K562 (cell line): ENCODE data around the gene MT4. TPM values are rescaled to one million over a fixed set of nuclear protein-coding genes. Genes with fewer than 3 reads are reported as not detected.
A peak's percentile ranks its signal among the peaks of the same experiment; 100 is the strongest.

Experiments used
- ATAC-seq: fragments of 200-7000 bp; cut with Tn5 transposase; 3 replicates; pipeline ENCODE4 v1.9.1; 2020; ENCODE audit warnings: moderate library complexity
- BruUV-seq: library from RNA; stranded (reverse); fragments of 400-500 nt; replicated peaks from 2 replicates; lab custom pipeline; 2021; lab: Mats Ljungman, UMichigan
- CTCF ChIA-PET: fragments of 300-600 bp; formaldehyde crosslinking; extraction: SDS; loops from one replicate; lab custom pipeline; 2021; ENCODE audit warnings: low intra/inter-chr PET ratio; lab: Yijun Ruan, JAX
- POLR2A ChIA-PET: fragments of 300-600, 350-650 bp; sonication (Branson Sonifier 250); formaldehyde crosslinking; extraction: SDS; loops from one replicate; lab custom pipeline; 2021; ENCODE audit warnings: antibody characterized with exemption, inconsistent platforms; lab: Yijun Ruan, JAX
- DNase-seq, 4 experiments: peaks; one replicate each; pipeline versions ENCODE4 v3.0.0 to v3.0.0-alpha.2; 2011 to 2018; ENCODE audit warnings: low spot score in 3 of 4, mixed read lengths in 3 of 4; ENCODE audit errors: extremely low read depth in 1 of 4
- FAIRE-seq: peaks from 2 replicates; lab custom pipeline; 2011; peaks lifted over from hg19 to GRCh38; lab: Jason Lieb, UNC
- H2AFZ ChIP-seq: 2 replicates; pipeline ENCODE4 v1.6.0; 2011; ENCODE audit warnings: low read depth, low read length, control low read depth, inconsistent platforms
- H3K27ac ChIP-seq: fragments of 200-600 bp; 3 replicates; pipeline ENCODE4 v1.8.0; 2011; ENCODE audit warnings: low read depth, mild to moderate bottlenecking, control low read depth, inconsistent platforms, low read length, moderate library complexity, mixed read lengths; ENCODE audit errors: extremely low read depth
- H3K27me3 ChIP-seq, 2 experiments: fragments of 300-600 bp in 1 of 2; 2 replicates in 1 of 2; 3 replicates in 1 of 2; pipeline versions ENCODE4 v1.6.0 to v1.8.0; 2011; ENCODE audit warnings: inconsistent platforms in 2 of 2, low read length in 2 of 2, mild to moderate bottlenecking in 1 of 2, mixed read lengths in 1 of 2, moderate library complexity in 1 of 2; ENCODE audit not compliant: control insufficient read depth in 2 of 2, insufficient read depth in 2 of 2
- H3K36me3 ChIP-seq: fragments of 300-600 bp; 3 replicates; pipeline ENCODE4 v1.8.0; 2011; ENCODE audit warnings: mild to moderate bottlenecking, low read length, inconsistent platforms; ENCODE audit not compliant: control insufficient read depth, insufficient read depth
- H3K4me1 ChIP-seq, 2 experiments: fragments of 200-600 bp in 1 of 2; replicated peaks in 1 of 2; 2 replicates in 1 of 2; 3 replicates in 1 of 2; pipeline versions ENCODE4 v1.5.1 to v1.8.0; 2011; ENCODE audit warnings: inconsistent platforms in 2 of 2, low read length in 2 of 2, mild to moderate bottlenecking in 1 of 2, mixed read lengths in 1 of 2, moderate library complexity in 1 of 2; ENCODE audit not compliant: control insufficient read depth in 2 of 2, insufficient read depth in 2 of 2
- H3K4me2 ChIP-seq: 2 replicates; pipeline ENCODE4 v1.6.1; 2011; ENCODE audit warnings: low read length, control low read depth, inconsistent platforms, mixed read lengths; ENCODE audit not compliant: insufficient read depth
- H3K4me3 ChIP-seq: fragments of 200-600 bp; sonication (generic), shearing (Covaris generic); 2 replicates; pipeline ENCODE4 v1.5.1; 2016; ENCODE audit warnings: control low read depth, inconsistent platforms
- H3K79me2 ChIP-seq: fragments of 200-600 bp; 3 replicates; pipeline ENCODE4 v1.8.0; 2011; ENCODE audit warnings: low read length, inconsistent platforms; ENCODE audit not compliant: control insufficient read depth, insufficient read depth
- H3K9ac ChIP-seq, 2 experiments: 2 replicates each; pipeline versions ENCODE4 v1.6.0 to v1.6.1; 2011; ENCODE audit warnings: low read depth in 2 of 2, low read length in 2 of 2, control low read depth in 1 of 2, inconsistent platforms in 1 of 2, mild to moderate bottlenecking in 1 of 2, mixed read lengths in 1 of 2; ENCODE audit not compliant: insufficient read depth in 1 of 2
- H3K9me1 ChIP-seq: one replicate; pipeline ENCODE4 v1.6.0; 2011; ENCODE audit warnings: inconsistent platforms, mild to moderate bottlenecking, low read length, moderate library complexity; ENCODE audit not compliant: control insufficient read depth, insufficient read depth
- H3K9me3 ChIP-seq: replicated peaks from 2 replicates; pipeline ENCODE4 v1.5.1; 2011; ENCODE audit warnings: low read depth, low read length, inconsistent platforms; ENCODE audit not compliant: control insufficient read depth, insufficient read depth
- H4K20me1 ChIP-seq: replicated peaks from 2 replicates; pipeline ENCODE4 v1.6.1; 2011; ENCODE audit warnings: low read length, inconsistent platforms, mixed read lengths; ENCODE audit not compliant: control insufficient read depth, insufficient read depth
- BHLHE40 ChIP-seq: IDR thresholded peaks from 2 replicates; pipeline ENCODE4 v1.6.1; 2011; ENCODE audit warnings: low read length, improper control_type of control experiment
- CHD4 ChIP-seq: fragments of 200-600 bp; sonication (generic); IDR thresholded peaks from 3 replicates; pipeline ENCODE4 v1.6.1; 2012; ENCODE audit warnings: low read depth, mild to moderate bottlenecking, mixed read lengths, low read length, inconsistent platforms; ENCODE audit not compliant: insufficient read depth, insufficient replicate concordance, poor library complexity, severe bottlenecking
- HIVEP1 ChIP-seq: fragments of 250-450 bp; sonication (Bioruptor Pico); IDR thresholded peaks from 2 replicates; pipeline ENCODE4 v1.4.0; 2020; ENCODE audit warnings: mild to moderate bottlenecking
- KDM1A ChIP-seq, 2 experiments: fragments of 450-650 bp; IDR thresholded peaks; 2 replicates each; pipeline ENCODE4 v1.6.1; 2016; ENCODE audit warnings: mild to moderate bottlenecking in 2 of 2
- NCOA1 ChIP-seq: fragments of 450-650 bp; IDR thresholded peaks from 2 replicates; pipeline ENCODE4 v1.6.1; 2016; ENCODE audit warnings: low read depth
- THAP12 ChIP-seq: fragments of 250-450 bp; sonication (Bioruptor Pico); IDR thresholded peaks from 2 replicates; pipeline ENCODE4 v1.9.0; 2021; ENCODE audit warnings: mild to moderate bottlenecking, inconsistent platforms
- ZNF184 ChIP-seq: sonication (generic); formaldehyde crosslinking; IDR thresholded peaks from 2 replicates; pipeline ENCODE4 v1.5.0; 2020; ENCODE audit warnings: missing genetic modification reagents
- ZNF239 ChIP-seq: fragments of 250-450 bp; sonication (Bioruptor Pico); IDR thresholded peaks from 2 replicates; pipeline ENCODE4 v1.4.0; 2020; ENCODE audit warnings: mild to moderate bottlenecking
- WGBS: fragments of 100-300 bp; shearing (Covaris generic); methylation state at CpG from one replicate; pipeline ENCODE4 v1.1.6; 2016; ENCODE audit warnings: low coverage, mixed read lengths; ENCODE audit not compliant: insufficient coverage; ENCODE audit errors: missing lambda C conversion rate; 5-methylcytosine and 5-hydroxymethylcytosine counted together
- in situ Hi-C: fragments of 300-500 bp; cut with MboI; formaldehyde crosslinking; loops from 4 replicates; pipeline ENCODE4 v1.15.0; 2018; ENCODE audit warnings: inconsistent platforms, mixed read lengths
- intact Hi-C: fragments of 100-400 bp; cut with micrococcal nuclease; formaldehyde crosslinking; loops from 2 replicates; pipeline ENCODE4 v1.14.2; 2022
- polyA plus RNA-seq, 8 experiments: library from polyadenylated mRNA; depleted of rRNA in 4 of 8; stranded (reverse) in 5 of 8; unstranded in 3 of 8; fragments of >200 nt; fragmentation: Nextera tagmentation in 2 of 8; fragmentation: Illumina TruSeq in 1 of 8; extraction: Ambion mirVana in 2 of 8; extraction: Trizol in 1 of 8; gene quantifications; 2 replicates each; pipeline versions ENCODE4 v1.2.1 to v1.2.3, GENCODE V29; 2011 to 2014; ENCODE audit warnings: inconsistent platforms in 1 of 8, missing spikeins in 1 of 8
- total RNA-seq, 7 experiments: library from RNA; depleted of rRNA in 6 of 7; stranded (reverse); fragments of >200 nt in 6 of 7; fragmentation: Illumina TruSeq in 2 of 7; extraction: Trizol in 2 of 7; gene quantifications; 2 replicates each; pipeline versions ENCODE4 v1.2.1 to v1.2.3, GENCODE V29; 2011 to 2021; ENCODE audit warnings: low replicate concordance in 1 of 7
- TF ChIP-seq, protein P1 (sequence below): fragments of 450-650 bp; IDR thresholded peaks from 2 replicates; pipeline ENCODE4 v1.7.1; 2018; ENCODE audit warnings: mild to moderate bottlenecking, low read depth; ENCODE audit not compliant: partially characterized antibody
- TF ChIP-seq, protein P2 (sequence below): IDR thresholded peaks from 2 replicates; pipeline ENCODE4 v1.6.1; 2011; ENCODE audit not compliant: insufficient read length; ENCODE audit errors: extremely low read depth
- TF ChIP-seq, protein P3 (sequence below): sonication (generic); formaldehyde crosslinking; IDR thresholded peaks from 2 replicates; pipeline ENCODE4 v1.8.1; 2023; ENCODE audit warnings: mild to moderate bottlenecking, missing genetic modification reagents

MT4 gene
- total and polyA plus RNA-seq, 9 of the 15 experiments (the other 6 are each of a cell fraction or from before 2014, with no cell fraction given): not detected

DNA sequence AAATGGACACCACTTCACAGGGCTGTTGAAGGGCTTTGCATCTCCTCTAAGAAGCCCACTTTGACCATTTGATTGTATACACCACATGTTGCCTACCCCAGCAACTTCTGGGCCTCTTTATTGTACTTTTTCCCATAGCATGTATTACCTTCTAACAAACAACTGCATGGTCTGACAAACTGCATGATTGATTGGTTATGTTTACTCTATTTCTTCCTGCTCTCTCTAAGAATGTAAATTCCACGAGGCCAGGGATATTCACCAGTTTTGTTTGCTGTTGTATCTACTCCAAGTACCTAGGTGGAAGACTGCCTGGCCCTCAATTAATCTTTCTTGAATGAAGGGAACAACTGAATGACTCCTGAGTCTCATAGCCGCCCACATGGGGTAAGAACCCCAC lies 22.8 kb upstream of the MT4 start (continued):
- no peak for TF ChIP-seq ZNF239 (CRISPR knock-in tag)
- TF ChIP-seq, protein P1, sequence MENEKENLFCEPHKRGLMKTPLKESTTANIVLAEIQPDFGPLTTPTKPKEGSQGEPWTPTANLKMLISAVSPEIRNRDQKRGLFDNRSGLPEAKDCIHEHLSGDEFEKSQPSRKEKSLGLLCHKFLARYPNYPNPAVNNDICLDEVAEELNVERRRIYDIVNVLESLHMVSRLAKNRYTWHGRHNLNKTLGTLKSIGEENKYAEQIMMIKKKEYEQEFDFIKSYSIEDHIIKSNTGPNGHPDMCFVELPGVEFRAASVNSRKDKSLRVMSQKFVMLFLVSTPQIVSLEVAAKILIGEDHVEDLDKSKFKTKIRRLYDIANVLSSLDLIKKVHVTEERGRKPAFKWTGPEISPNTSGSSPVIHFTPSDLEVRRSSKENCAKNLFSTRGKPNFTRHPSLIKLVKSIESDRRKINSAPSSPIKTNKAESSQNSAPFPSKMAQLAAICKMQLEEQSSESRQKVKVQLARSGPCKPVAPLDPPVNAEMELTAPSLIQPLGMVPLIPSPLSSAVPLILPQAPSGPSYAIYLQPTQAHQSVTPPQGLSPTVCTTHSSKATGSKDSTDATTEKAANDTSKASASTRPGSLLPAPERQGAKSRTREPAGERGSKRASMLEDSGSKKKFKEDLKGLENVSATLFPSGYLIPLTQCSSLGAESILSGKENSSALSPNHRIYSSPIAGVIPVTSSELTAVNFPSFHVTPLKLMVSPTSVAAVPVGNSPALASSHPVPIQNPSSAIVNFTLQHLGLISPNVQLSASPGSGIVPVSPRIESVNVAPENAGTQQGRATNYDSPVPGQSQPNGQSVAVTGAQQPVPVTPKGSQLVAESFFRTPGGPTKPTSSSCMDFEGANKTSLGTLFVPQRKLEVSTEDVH: no peak
- TF ChIP-seq CHD4: no peak
- no peak for TF ChIP-seq ZNF184 (CRISPR knock-in tag)

GRCh38 chr16:56547120-56547948 lies 17.5 kb upstream of the MT4 start:
- Histone ChIP-seq H3K9me3 (no peaks in the 10 kb centered on the region), H3K4me1 (peaks cover 0 to 14% of the 10 kb centered on the region in 2 experiments; a peak in 2 of 5 replicates), H3K36me3 (no peaks in the 10 kb centered on the region), H3K27me3 (peaks cover 26 to 45% of the 10 kb centered on the region in 2 experiments; a peak in 4 of 5 replicates), H3K4me3 (no peak overlapping the region), H2AFZ (no peak overlapping the region), H3K4me2 (no peak overlapping the region), H3K9ac (no peak overlapping the region), H3K79me2 (no peaks in the 10 kb centered on the region), H4K20me1 (peaks cover 5% of the 10 kb centered on the region; the same call in 1 of the 2 replicates), H3K9me1 (peaks cover 4% of the 10 kb centered on the region), H3K27ac (no peak overlapping the region)
- ChIA-PET CTCF (interaction anchor here (0.7 kb wide), 1 partner anchor 155 kb away, joined by 7 read pairs; no protein-coding TSS in a partner anchor), POLR2A (interaction anchor here (0.7 to 1.2 kb wide), 3 partner anchors 24 to 198 kb away, joined by 3 to 4 read pairs (median 3); no protein-coding TSS in a partner anchor)
- FAIRE-seq (peak; percentile 11), ATAC-seq (peak; percentile 32; the same call in 1 of the 3 replicates), DNase-seq (peak in 2 of 4 experiments; percentile 11 to 24)
- BruUV-seq: no TSS peak
- intact Hi-C loops: no loop called here
- 2% methylated on average over 12 of the region's 12 CpGs for WGBS
- in situ Hi-C loops: no loop called here
- TF ChIP-seq HIVEP1 (CRISPR knock-in tag): no peak
- TF ChIP-seq NCOA1: no peak
- no peak for TF ChIP-seq KDM1A (IDR thresholded peaks at IDR 0.05)
- TF ChIP-seq, protein P2, sequence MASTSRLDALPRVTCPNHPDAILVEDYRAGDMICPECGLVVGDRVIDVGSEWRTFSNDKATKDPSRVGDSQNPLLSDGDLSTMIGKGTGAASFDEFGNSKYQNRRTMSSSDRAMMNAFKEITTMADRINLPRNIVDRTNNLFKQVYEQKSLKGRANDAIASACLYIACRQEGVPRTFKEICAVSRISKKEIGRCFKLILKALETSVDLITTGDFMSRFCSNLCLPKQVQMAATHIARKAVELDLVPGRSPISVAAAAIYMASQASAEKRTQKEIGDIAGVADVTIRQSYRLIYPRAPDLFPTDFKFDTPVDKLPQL: no peak
- TF ChIP-seq, protein P3, sequence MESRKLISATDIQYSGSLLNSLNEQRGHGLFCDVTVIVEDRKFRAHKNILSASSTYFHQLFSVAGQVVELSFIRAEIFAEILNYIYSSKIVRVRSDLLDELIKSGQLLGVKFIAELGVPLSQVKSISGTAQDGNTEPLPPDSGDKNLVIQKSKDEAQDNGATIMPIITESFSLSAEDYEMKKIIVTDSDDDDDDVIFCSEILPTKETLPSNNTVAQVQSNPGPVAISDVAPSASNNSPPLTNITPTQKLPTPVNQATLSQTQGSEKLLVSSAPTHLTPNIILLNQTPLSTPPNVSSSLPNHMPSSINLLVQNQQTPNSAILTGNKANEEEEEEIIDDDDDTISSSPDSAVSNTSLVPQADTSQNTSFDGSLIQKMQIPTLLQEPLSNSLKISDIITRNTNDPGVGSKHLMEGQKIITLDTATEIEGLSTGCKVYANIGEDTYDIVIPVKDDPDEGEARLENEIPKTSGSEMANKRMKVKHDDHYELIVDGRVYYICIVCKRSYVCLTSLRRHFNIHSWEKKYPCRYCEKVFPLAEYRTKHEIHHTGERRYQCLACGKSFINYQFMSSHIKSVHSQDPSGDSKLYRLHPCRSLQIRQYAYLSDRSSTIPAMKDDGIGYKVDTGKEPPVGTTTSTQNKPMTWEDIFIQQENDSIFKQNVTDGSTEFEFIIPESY: no peak
- no peak for TF ChIP-seq BHLHE40
- TF ChIP-seq THAP12: no peak
